Right lobe of liver (tissue), 6 donors: Measurements from ENCODE around the gene C1QL2. TPM values are rescaled to one million over a fixed set of nuclear protein-coding genes. Genes with fewer than 3 reads are reported as not detected.

Source experiments
- ATAC-seq, 4 donors: fragments of 200-7000 bp; cut with Tn5 transposase; one replicate each; pipeline ENCODE4 v1.9.1; 2020; ENCODE audit warnings: mild to moderate bottlenecking in 4 of 4, moderate library complexity in 4 of 4
- DNase-seq, 3 donors: peaks; one replicate each; pipeline ENCODE4 v3.0.0-alpha.2; 2020
- H3K27ac ChIP-seq, 3 donors: fragments of 200-600 bp; one replicate each; pipeline ENCODE4 v1.8.0; 2022
- H3K27me3 ChIP-seq, 2 donors: fragments of 200-600 bp; one replicate each; pipeline ENCODE4 v1.8.0; 2022
- H3K36me3 ChIP-seq, 4 donors: fragments of 200-600 bp; sonication (generic) in 1 of 4; one replicate each; pipeline versions ENCODE4 v1.5.1 to v1.8.0; 2017 to 2022; ENCODE audit warnings: control low read depth in 1 of 4
- H3K4me1 ChIP-seq, 4 donors: fragments of 200-600 bp; sonication (generic) in 1 of 4; one replicate each; pipeline versions ENCODE4 v1.5.1 to v1.8.0; 2017 to 2022; ENCODE audit warnings: control low read depth in 1 of 4
- H3K4me3 ChIP-seq, 3 donors: fragments of 200-600 bp; one replicate each; pipeline ENCODE4 v1.8.0; 2022
- H3K9me3 ChIP-seq, 4 donors: fragments of 200-600 bp; sonication (generic) in 1 of 4; one replicate each; pipeline versions ENCODE4 v1.5.1 to v1.8.0; 2017 to 2022; ENCODE audit warnings: control low read depth in 1 of 4
- POLR2A ChIP-seq: fragments of 450-650 bp; IDR thresholded peaks from one replicate; pipeline ENCODE4 v1.6.1; 2017; ENCODE audit warnings: antibody characterized with exemption, mild to moderate bottlenecking
- WGBS: methylation state at CpG from one replicate; pipeline ENCODE4 v1.1.6; 2018; ENCODE audit warnings: low coverage, low lambda C conversion rate; ENCODE audit not compliant: insufficient coverage; ENCODE audit errors: missing lambda C conversion rate; 5-methylcytosine and 5-hydroxymethylcytosine counted together
- intact Hi-C, 2 donors: fragments of 100-400 bp; cut with DNase I; formaldehyde crosslinking; loops; one replicate each; pipeline versions ENCODE4 v1.11.2 to v1.14.1; 2022
- total RNA-seq, 6 experiments: library from RNA; depleted of rRNA in 2 of 6; stranded (reverse); fragments of >200 nt in 2 of 6; fragmentation: NEBNext Ultra II Directional in 3 of 6; extraction: Animal tissue kit (Norgen Biotek cat#: 25700) in 3 of 6; gene quantifications; one replicate each; pipeline versions ENCODE4 v1.1.0 to v1.2.4, GENCODE V29; 2016 to 2023
- TF ChIP-seq, protein P1 (sequence below), 4 donors: fragments of 200-600 bp in 3 of 4; fragments of 450-650 bp in 1 of 4; IDR thresholded peaks; one replicate each; pipeline versions ENCODE4 v1.5.1 to v1.8.0; 2016 to 2022; ENCODE audit warnings: antibody characterized with exemption in 4 of 4, mild to moderate bottlenecking in 2 of 4
- donor health status: DM: no; HTN: yes; CAD: no.
- donor health status: DM: no; HTN: no; CAD: no.
- donor health status: DM: no; HTN: no; CAD: no.
- donor health status: DM: no; HTN: yes; CAD: no.
- donor health status: DM: no; HTN: yes; CAD: no.

C1QL2 gene
- total RNA-seq, 6 experiments from 2014 or later: not detected

DNA sequence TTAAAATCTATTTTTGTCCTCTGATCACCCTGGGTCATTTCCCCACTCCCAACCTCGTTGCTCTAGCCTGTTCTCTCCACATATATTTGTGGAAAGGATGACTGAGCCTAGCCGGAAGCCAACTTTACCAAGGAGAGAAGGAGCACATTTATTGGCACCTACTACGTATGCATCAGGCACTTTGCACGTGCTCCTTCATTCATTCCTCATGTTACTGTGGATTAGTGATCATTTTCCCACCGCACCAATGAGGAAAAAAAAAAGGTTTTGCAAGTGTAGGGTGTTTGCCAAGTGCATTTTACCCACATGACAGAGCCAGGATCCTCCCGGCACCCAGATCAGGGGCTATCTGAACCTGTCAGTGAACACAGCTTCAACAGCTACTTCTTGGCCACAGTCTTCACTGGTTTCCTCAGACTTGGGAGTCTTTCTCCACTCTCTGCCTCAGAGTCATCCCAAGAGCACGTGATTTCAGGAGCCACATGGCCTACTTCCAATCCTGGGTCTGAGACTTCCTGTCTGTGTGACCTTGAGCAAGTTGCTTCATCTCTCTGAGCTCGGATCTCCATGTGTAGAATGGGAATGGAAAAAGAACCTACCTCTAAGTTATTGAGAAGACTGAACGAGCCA is 1.9 kb upstream of the C1QL2 start:
- Histone ChIP-seq H3K27me3 (peaks cover 0 to 7% of the 10 kb centered on the region in 2 donors), H3K27ac (no peak overlapping the region), H3K4me3 (no peak overlapping the region), H3K36me3 (no peaks in the 10 kb centered on the region), H3K9me3 (no peaks in the 10 kb centered on the region), H3K4me1 (peaks cover 0 to 7% (median 0%) of the 10 kb centered on the region in 4 donors)
- TF ChIP-seq, protein P1, sequence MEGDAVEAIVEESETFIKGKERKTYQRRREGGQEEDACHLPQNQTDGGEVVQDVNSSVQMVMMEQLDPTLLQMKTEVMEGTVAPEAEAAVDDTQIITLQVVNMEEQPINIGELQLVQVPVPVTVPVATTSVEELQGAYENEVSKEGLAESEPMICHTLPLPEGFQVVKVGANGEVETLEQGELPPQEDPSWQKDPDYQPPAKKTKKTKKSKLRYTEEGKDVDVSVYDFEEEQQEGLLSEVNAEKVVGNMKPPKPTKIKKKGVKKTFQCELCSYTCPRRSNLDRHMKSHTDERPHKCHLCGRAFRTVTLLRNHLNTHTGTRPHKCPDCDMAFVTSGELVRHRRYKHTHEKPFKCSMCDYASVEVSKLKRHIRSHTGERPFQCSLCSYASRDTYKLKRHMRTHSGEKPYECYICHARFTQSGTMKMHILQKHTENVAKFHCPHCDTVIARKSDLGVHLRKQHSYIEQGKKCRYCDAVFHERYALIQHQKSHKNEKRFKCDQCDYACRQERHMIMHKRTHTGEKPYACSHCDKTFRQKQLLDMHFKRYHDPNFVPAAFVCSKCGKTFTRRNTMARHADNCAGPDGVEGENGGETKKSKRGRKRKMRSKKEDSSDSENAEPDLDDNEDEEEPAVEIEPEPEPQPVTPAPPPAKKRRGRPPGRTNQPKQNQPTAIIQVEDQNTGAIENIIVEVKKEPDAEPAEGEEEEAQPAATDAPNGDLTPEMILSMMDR (IDR thresholded peaks at IDR 0.05): no peak
- TF ChIP-seq POLR2A: no peak
- ATAC-seq (no peak), DNase-seq (no peak)
- 37% methylated on average over 9 of the region's 9 CpGs for WGBS
- intact Hi-C loops: no loop called here

DNA sequence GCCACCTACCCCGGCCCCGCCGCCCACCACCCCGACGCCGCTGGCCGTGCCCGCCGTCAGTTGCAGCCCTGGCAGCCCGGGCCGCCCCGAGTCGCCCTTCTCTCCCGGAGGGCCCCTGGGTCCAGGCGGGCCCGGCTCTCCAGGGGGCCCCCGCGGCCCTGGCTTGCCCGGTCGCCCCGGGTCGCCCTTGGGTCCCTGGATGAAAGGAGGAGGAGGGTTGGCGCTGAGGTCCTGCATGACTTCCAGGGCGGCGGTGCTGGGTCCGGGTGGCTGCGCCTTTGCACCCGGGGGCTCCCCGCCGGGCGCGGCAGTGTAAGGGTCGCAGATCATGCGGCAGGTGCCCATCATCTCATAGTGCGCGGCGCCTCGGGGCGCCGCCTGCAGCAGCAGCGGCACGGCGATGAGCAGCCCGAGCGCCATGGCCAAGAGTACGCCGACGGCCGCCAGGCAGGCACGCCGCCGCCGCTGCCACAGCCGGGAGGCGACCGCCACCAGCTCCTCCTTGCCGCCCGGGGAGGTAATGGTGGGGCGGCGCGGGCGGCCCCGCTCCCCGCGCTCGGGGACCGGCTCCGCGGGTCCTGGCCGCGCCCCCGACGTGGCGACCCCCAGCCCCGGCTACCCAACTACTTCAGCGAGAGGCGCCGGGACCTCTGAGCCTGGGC is 570 bp downstream of the C1QL2 start:
- Histone ChIP-seq H3K9me3 (no peaks in the 10 kb centered on the region), H3K4me3 (no peak overlapping the region), H3K36me3 (no peaks in the 10 kb centered on the region), H3K4me1 (peaks cover 0 to 7% (median 0%) of the 10 kb centered on the region in 4 donors), H3K27me3 (peaks cover 0 to 7% of the 10 kb centered on the region in 2 donors), H3K27ac (no peak overlapping the region)
- TF ChIP-seq POLR2A: no peak
- TF ChIP-seq, protein P1 (IDR thresholded peaks at IDR 0.05): no peak
- ATAC-seq (no peak), DNase-seq (no peak)
- intact Hi-C loops: no loop called here
- no CpG with 5 or more reads among the region's 78 CpGs for WGBS

DNA sequence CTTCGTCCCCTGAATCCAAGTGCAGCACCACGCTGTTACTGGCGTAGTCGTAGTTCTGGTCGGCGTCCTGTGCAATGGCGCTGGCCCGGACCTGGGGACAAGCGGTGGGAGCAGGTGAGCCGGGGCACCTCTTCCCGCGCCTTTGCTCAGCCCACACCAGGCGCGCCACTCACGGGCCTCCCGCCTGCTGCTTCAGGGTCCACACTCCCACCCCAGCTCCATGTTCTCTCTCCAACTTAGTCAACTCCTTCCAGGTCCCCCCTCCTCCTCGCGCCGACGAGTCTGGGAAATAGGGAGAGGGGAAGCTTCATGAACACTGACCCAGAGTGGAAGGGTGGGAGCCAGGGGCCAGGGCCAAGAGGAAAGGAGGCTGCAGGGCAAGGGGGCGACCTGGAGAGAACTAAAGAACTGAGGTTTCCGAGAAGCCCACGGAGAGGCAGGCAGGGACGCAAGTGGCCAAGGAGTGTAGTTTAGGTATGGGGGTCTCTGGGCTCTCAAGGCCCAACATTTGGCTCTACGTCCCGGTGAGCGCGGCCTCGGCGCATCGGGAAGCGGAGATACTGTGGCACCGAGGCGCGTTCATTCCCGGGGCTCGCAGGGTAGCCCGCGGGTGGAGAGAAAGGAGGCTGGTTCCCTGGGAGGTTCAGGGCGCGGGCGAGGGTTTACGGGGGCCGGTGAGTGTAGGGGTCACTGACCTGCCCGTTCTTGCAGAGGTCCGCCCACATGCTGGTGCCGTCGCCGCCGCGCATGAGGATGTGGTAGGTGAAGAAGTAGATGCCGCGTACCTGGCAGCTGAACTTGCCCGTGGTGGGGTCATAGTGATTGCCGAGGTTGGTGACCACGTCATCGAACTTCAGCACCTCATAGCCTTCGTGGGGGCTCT is 1.4 kb downstream of the C1QL2 start:
- Histone ChIP-seq H3K4me3 (no peak overlapping the region), H3K27ac (no peak overlapping the region), H3K36me3 (no peaks in the 10 kb centered on the region), H3K9me3 (no peaks in the 10 kb centered on the region), H3K27me3 (peaks cover 0 to 7% of the 10 kb centered on the region in 2 donors), H3K4me1 (peaks cover 0 to 7% (median 0%) of the 10 kb centered on the region in 4 donors)
- ATAC-seq: no peak
- TF ChIP-seq, protein P1 (IDR thresholded peaks at IDR 0.05): no peak
- no peak for TF ChIP-seq POLR2A
- intact Hi-C loops: no loop called here
- 0% methylated on average over 12 of the region's 58 CpGs for WGBS
- DNase-seq: no peak

DNA sequence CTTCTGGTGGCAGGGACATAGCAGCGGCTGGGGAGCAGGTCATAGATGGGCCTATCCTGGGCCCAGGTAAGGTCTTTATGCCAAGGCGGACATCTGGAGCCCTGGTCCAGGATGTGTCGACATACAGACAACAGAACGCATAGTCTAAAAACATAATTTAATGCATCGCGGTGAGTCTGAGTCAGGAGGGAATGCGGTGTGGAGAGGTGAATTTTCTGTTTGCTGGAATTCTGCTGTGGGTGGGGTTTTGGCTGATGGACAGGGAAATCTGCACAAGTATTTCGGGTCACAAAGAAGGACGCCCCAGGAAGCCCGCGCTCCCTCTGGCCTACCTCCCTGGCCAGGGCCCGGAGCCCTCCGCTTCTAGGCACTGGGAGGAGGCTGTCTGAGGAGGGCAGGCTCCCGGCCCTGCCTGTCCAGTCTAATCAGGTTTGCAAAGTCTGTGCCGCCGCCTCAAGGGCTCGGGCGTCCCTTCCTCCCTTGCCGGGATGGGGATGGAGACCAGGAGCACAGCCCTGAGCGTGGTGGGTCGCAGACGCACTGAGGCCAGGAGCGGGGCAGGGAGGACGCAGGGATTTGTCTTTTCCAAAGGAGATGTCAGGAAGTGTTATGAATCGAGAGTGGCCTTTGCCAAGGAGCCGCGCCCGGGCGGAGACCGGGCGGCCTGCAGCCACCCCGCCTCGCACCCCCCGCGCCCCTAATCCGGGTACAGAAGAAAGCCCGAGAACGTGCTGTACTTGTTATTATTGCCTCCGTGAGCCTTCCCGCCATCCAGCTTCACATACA is 2.3 kb downstream of the C1QL2 start:
- peaks cover 0 to 7% (median 0%) of the 10 kb centered on the region in 4 donors for H3K4me1 ChIP-seq
- no peak overlapping the region for H3K4me3 ChIP-seq
- TF ChIP-seq POLR2A: no peak
- TF ChIP-seq, protein P1 (IDR thresholded peaks at IDR 0.05): no peak
- 7% methylated on average over 16 of the region's 40 CpGs for WGBS
- H3K36me3 ChIP-seq: no peaks in the 10 kb centered on the region
- no peak for ATAC-seq
- no peaks in the 10 kb centered on the region for H3K9me3 ChIP-seq
- DNase-seq: no peak
- no peak overlapping the region for H3K27ac ChIP-seq
- H3K27me3 ChIP-seq: peaks cover 0 to 7% of the 10 kb centered on the region in 2 donors
- intact Hi-C loops: no loop called here
